ENCODE measurements around the gene DPCD. TPM values are rescaled to one million over a fixed set of nuclear protein-coding genes. Genes with fewer than 3 reads are reported as not detected.
"Not testable (repeated sequence)": the region's sequence is repeated elsewhere in the genome, so short reads cannot be mapped to it uniquely, and the experiment has no call there.

The DPCD gene
- total RNA-seq, 1 experiment from 2014 or later = 62.3 TPM

GRCh38 chr10:101585841-101586240 is 2.3 kb upstream of the DPCD start:
- no peak for DNase-seq (ENCODE audit: low spot score)

GRCh38 chr10:101588879-101589278 is 758 bp downstream of the DPCD start:
- DNase-seq (ENCODE audit: low spot score) = no peak

GRCh38 chr10:101593331-101593730 is 5.2 kb downstream of the DPCD start:
- DNase-seq (ENCODE audit: low spot score) = not testable (repeated sequence)

- DNase-seq (ENCODE audit: low spot score) = no peak
These were observed 7.7 kb downstream of the DPCD start for GRCh38 chr10:101595591-101596433.

GRCh38 chr10:101597091-101597900 is 9.2 kb downstream of the DPCD start:
- DNase-seq (ENCODE audit: low spot score) = no peak

GRCh38 chr10:101601541-101601940 is 13.4 kb downstream of the DPCD start:
- no peak for DNase-seq (ENCODE audit: low spot score)

GRCh38 chr10:101602761-101603398 is 14.8 kb downstream of the DPCD start:
- peak; percentile 62 for DNase-seq (ENCODE audit: low spot score)

GRCh38 chr10:101607124-101607523 is 19.0 kb downstream of the DPCD start:
- DNase-seq (ENCODE audit: low spot score) = no peak

- no peak for DNase-seq (ENCODE audit: low spot score)
These were observed 21.4 kb downstream of the DPCD start for GRCh38 chr10:101609481-101609880.

GRCh38 chr10:101611096-101611905 is 23.2 kb downstream of the DPCD start:
- DNase-seq (ENCODE audit: low spot score) = no peak

- DNase-seq (ENCODE audit: low spot score) = no peak
These were observed 24.0 kb downstream of the DPCD start for GRCh38 chr10:101612086-101612485.

GRCh38 chr10:101612872-101613271 is 24.8 kb downstream of the DPCD start:
- DNase-seq (ENCODE audit: low spot score) = no peak

- DNase-seq (ENCODE audit: low spot score) = no peak
These were observed 25.5 kb downstream of the DPCD start for GRCh38 chr10:101613646-101614045.

- no peak for DNase-seq (ENCODE audit: low spot score)
These were observed 26.8 kb downstream of the DPCD start for GRCh38 chr10:101614663-101615524.

GRCh38 chr10:101615525-101616116 is 27.5 kb downstream of the DPCD start:
- no peak for DNase-seq (ENCODE audit: low spot score)

GRCh38 chr10:101616415-101617101 is 28.4 kb downstream of the DPCD start:
- DNase-seq (ENCODE audit: low spot score) = no peak

GRCh38 chr10:101617102-101617823 is 29.1 kb downstream of the DPCD start:
- DNase-seq (ENCODE audit: low spot score) = no peak

GRCh38 chr10:101617824-101618568 is 29.9 kb downstream of the DPCD start:
- DNase-seq (ENCODE audit: low spot score) = no peak
